Measurements from ENCODE around the gene KDM1B. TPM values are rescaled to one million over a fixed set of nuclear protein-coding genes. Genes with fewer than 3 reads are reported as not detected.
A peak's percentile ranks its signal among the peaks of the same experiment; 100 is the strongest.

Gene KDM1B
- polyA plus RNA-seq, 4 donors: 7.0 to 12.1 (median 9.6) TPM

- DNase-seq (no peak), FAIRE-seq (no peak)
- no peak overlapping the region for H3K27ac ChIP-seq (ENCODE audit: low read depth in 1 of 3, low read length in 2 of 3)
Measured at GRCh38 chr6:18234564-18234963, 79.3 kb downstream of the KDM1B start.

GRCh38 chr6:18235524-18235923, 80.3 kb downstream of the KDM1B start:
- no peaks in the 10 kb centered on the region for H3K4me1 ChIP-seq (ENCODE audit: control insufficient read depth in 3 of 3, insufficient read depth in 2 of 3, low read depth in 1 of 3, low read length in 2 of 3)
- no peaks in the 10 kb centered on the region for H3K27me3 ChIP-seq (ENCODE audit: control insufficient read depth in 3 of 3, insufficient read depth in 3 of 3, low read length in 3 of 3)
- no peak overlapping the region for H3K4me3 ChIP-seq (ENCODE audit: low read depth in 1 of 3, low read length in 3 of 3)
- FAIRE-seq: no peak
- WGBS, 3 donors: 86 to 97% (median 97%) methylated on average over 3 of the region's 3 CpGs
- no peak overlapping the region for H3K27ac ChIP-seq (ENCODE audit: low read depth in 1 of 3, low read length in 2 of 3)
- DNase-seq: no peak
- peaks cover 0 to 6% of the 10 kb centered on the region in 2 donors for H3K9me3 ChIP-seq (ENCODE audit: control insufficient read depth in 2 of 2, insufficient read depth in 1 of 2, low read depth in 1 of 2, low read length in 1 of 2)
- peaks cover 6 to 21% (median 16%) of the 10 kb centered on the region in 3 donors for H3K36me3 ChIP-seq (ENCODE audit: control insufficient read depth in 3 of 3, insufficient read depth in 2 of 3, low read depth in 1 of 3, low read length in 3 of 3)

More at GRCh38 chr6:18234564-18234963, 79.3 kb downstream of the KDM1B start:
- Histone ChIP-seq H3K27me3 (ENCODE audit: control insufficient read depth in 3 of 3, insufficient read depth in 3 of 3, low read length in 3 of 3) (no peaks in the 10 kb centered on the region), H3K4me1 (ENCODE audit: control insufficient read depth in 3 of 3, insufficient read depth in 2 of 3, low read depth in 1 of 3, low read length in 2 of 3) (no peaks in the 10 kb centered on the region), H3K4me3 (ENCODE audit: low read depth in 1 of 3, low read length in 3 of 3) (no peak overlapping the region), H3K36me3 (ENCODE audit: control insufficient read depth in 3 of 3, insufficient read depth in 2 of 3, low read depth in 1 of 3, low read length in 3 of 3) (peaks cover 6 to 21% (median 16%) of the 10 kb centered on the region in 3 donors), H3K9me3 (ENCODE audit: control insufficient read depth in 2 of 2, insufficient read depth in 1 of 2, low read depth in 1 of 2, low read length in 1 of 2) (peaks cover 0 to 9% of the 10 kb centered on the region in 2 donors)
- WGBS, 3 donors: 89 to 97% (median 92%) methylated on average over 1 of the region's 1 CpG

DNA sequence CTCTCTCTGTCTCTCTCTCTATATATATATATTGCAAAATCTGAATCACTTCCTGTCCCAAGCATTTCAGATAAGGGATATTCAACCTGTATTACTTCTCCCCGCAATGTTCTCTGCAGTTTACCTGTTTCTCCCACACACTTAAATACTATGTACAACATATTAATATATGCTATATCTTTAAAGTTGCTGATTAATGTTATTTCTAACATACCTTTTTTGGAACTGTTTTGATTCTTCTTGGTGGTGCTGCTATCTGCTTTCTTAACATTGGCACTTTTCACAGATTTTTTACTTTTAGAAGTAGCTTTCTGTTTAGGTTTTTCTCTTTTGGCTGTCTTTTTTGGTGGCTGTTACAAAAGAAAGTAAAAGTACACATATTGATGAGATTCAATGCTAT, 81.9 kb downstream of the KDM1B start:
- H3K27me3 ChIP-seq (ENCODE audit: control insufficient read depth in 3 of 3, insufficient read depth in 3 of 3, low read length in 3 of 3): no peaks in the 10 kb centered on the region
- no peaks in the 10 kb centered on the region for H3K4me1 ChIP-seq (ENCODE audit: control insufficient read depth in 3 of 3, insufficient read depth in 2 of 3, low read depth in 1 of 3, low read length in 2 of 3)
- H3K27ac ChIP-seq (ENCODE audit: low read depth in 1 of 3, low read length in 2 of 3): no peak overlapping the region
- DNase-seq (no peak), FAIRE-seq (no peak)
- H3K36me3 ChIP-seq (ENCODE audit: control insufficient read depth in 3 of 3, insufficient read depth in 2 of 3, low read depth in 1 of 3, low read length in 3 of 3): peaks cover 5 to 23% (median 16%) of the 10 kb centered on the region in 3 donors
- no peak overlapping the region for H3K4me3 ChIP-seq (ENCODE audit: low read depth in 1 of 3, low read length in 3 of 3)
- 92 to 97% (median 97%) methylated on average over 1 of the region's 1 CpG for WGBS, 3 donors
- peaks cover 0 to 4% of the 10 kb centered on the region in 2 donors for H3K9me3 ChIP-seq (ENCODE audit: control insufficient read depth in 2 of 2, insufficient read depth in 1 of 2, low read depth in 1 of 2, low read length in 1 of 2)

- no peaks in the 10 kb centered on the region for H3K27me3 ChIP-seq (ENCODE audit: control insufficient read depth in 3 of 3, insufficient read depth in 3 of 3, low read length in 3 of 3)
- H3K36me3 ChIP-seq (ENCODE audit: control insufficient read depth in 3 of 3, insufficient read depth in 2 of 3, low read depth in 1 of 3, low read length in 3 of 3): peaks cover 2 to 26% (median 11%) of the 10 kb centered on the region in 3 donors
- H3K4me3 ChIP-seq (ENCODE audit: low read depth in 1 of 3, low read length in 3 of 3): no peak overlapping the region
- FAIRE-seq (no peak), DNase-seq (no peak)
- H3K27ac ChIP-seq (ENCODE audit: low read depth in 1 of 3, low read length in 2 of 3): no peak overlapping the region
- WGBS, 3 donors: 65 to 71% (median 70%) methylated on average over 2 of the region's 2 CpGs
- peaks cover 0 to 4% of the 10 kb centered on the region in 2 donors for H3K9me3 ChIP-seq (ENCODE audit: control insufficient read depth in 2 of 2, insufficient read depth in 1 of 2, low read depth in 1 of 2, low read length in 1 of 2)
- peaks cover 0 to 6% (median 0%) of the 10 kb centered on the region in 3 donors for H3K4me1 ChIP-seq (ENCODE audit: control insufficient read depth in 3 of 3, insufficient read depth in 2 of 3, low read depth in 1 of 3, low read length in 2 of 3)
Measured at GRCh38 chr6:18240230-18240629, 85.0 kb downstream of the KDM1B start.

- DNase-seq (no peak), FAIRE-seq (no peak)
- no peak overlapping the region for H3K27ac ChIP-seq (ENCODE audit: low read depth in 1 of 3, low read length in 2 of 3)
- H3K4me3 ChIP-seq (ENCODE audit: low read depth in 1 of 3, low read length in 3 of 3): no peak overlapping the region
- peaks cover 0 to 6% (median 0%) of the 10 kb centered on the region in 3 donors for H3K4me1 ChIP-seq (ENCODE audit: control insufficient read depth in 3 of 3, insufficient read depth in 2 of 3, low read depth in 1 of 3, low read length in 2 of 3)
- H3K9me3 ChIP-seq (ENCODE audit: control insufficient read depth in 2 of 2, insufficient read depth in 1 of 2, low read depth in 1 of 2, low read length in 1 of 2): no peaks in the 10 kb centered on the region
- H3K27me3 ChIP-seq (ENCODE audit: control insufficient read depth in 3 of 3, insufficient read depth in 3 of 3, low read length in 3 of 3): no peaks in the 10 kb centered on the region
- peaks cover 4 to 25% (median 9%) of the 10 kb centered on the region in 3 donors for H3K36me3 ChIP-seq (ENCODE audit: control insufficient read depth in 3 of 3, insufficient read depth in 2 of 3, low read depth in 1 of 3, low read length in 3 of 3)
- 36 to 50% (median 44%) methylated on average over 1 of the region's 1 CpG for WGBS, 3 donors
Measured at GRCh38 chr6:18241208-18242038, 86.2 kb downstream of the KDM1B start.

DNA sequence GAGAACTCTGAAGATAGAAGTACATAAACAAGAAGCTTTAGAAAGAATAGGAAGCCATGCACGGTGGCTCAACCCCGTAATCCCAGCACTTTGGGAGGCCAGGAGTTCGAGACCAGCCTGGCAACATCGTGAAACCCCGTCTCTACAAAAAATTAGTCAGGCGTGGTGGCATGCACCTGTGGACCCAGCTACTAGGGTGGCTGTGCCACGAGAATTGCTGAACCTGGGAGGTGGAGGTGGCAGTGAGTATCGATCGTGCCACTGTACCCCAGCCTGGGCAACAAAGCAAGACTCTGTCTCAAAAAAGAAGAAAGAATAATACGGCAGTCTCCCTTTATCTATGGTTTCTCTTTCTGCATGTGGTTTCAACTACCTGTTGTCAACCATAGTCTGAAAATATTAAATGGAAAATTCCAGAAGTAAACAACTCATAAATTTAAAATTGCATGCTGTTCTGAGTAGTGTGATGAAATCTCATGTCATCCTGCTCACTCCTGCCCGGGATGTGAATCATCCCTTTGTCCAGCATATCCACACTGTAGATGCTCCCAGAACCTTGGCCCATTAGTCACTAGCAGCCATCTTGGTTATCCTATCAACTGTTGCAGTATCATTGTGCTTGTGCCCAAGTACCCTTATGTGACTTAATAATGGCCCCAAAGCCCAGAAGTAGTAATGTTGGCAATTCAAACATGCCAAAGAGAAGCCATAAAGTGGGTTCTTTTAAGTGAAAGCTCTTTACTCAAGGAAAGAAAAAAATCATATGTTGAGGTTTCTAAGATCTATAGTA, 87.0 kb downstream of the KDM1B start:
- FAIRE-seq (no peak), DNase-seq (no peak)
- Histone ChIP-seq H3K4me3 (ENCODE audit: low read depth in 1 of 3, low read length in 3 of 3) (no peak overlapping the region), H3K27ac (ENCODE audit: low read depth in 1 of 3, low read length in 2 of 3) (no peak overlapping the region), H3K36me3 (ENCODE audit: control insufficient read depth in 3 of 3, insufficient read depth in 2 of 3, low read depth in 1 of 3, low read length in 3 of 3) (peaks cover 4 to 22% (median 6%) of the 10 kb centered on the region in 3 donors), H3K27me3 (ENCODE audit: control insufficient read depth in 3 of 3, insufficient read depth in 3 of 3, low read length in 3 of 3) (no peaks in the 10 kb centered on the region), H3K9me3 (ENCODE audit: control insufficient read depth in 2 of 2, insufficient read depth in 1 of 2, low read depth in 1 of 2, low read length in 1 of 2) (no peaks in the 10 kb centered on the region), H3K4me1 (ENCODE audit: control insufficient read depth in 3 of 3, insufficient read depth in 2 of 3, low read depth in 1 of 3, low read length in 2 of 3) (peaks cover 0 to 6% (median 0%) of the 10 kb centered on the region in 3 donors)
- 82 to 94% (median 91%) methylated on average over 11 of the region's 11 CpGs for WGBS, 3 donors

DNA sequence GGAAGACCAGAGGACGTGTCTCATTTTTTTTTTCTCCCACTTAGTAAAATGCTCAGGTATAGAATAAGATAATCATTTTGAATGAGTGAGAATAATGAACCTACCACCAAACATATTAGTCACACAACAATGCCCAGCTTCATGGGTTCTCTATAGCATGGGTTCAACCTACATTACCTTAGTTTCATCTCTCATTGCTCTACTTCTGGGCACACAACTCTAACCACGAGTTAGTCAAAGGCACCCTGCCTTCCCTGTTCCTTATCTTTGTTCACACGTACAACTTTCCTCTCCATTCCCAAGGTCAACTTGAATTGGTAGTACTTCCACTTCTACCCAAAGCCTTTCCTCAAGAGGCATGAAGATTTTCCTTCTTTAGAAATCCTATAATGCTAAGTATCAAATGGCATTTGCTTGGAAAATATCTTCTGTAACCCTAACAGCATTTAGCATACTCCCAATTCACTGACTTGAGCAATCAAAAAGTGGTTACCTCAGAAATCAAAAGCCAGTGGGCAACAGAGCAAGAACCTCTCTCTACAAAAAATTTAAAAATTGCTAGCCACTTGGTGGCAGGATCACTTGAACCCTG, 88.2 kb downstream of the KDM1B start:
- no peaks in the 10 kb centered on the region for H3K9me3 ChIP-seq (ENCODE audit: control insufficient read depth in 2 of 2, insufficient read depth in 1 of 2, low read depth in 1 of 2, low read length in 1 of 2)
- peak; percentile 15 to 53 for DNase-seq
- peaks cover 4 to 15% (median 5%) of the 10 kb centered on the region in 3 donors for H3K36me3 ChIP-seq (ENCODE audit: control insufficient read depth in 3 of 3, insufficient read depth in 2 of 3, low read depth in 1 of 3, low read length in 3 of 3)
- H3K27me3 ChIP-seq (ENCODE audit: control insufficient read depth in 3 of 3, insufficient read depth in 3 of 3, low read length in 3 of 3): no peaks in the 10 kb centered on the region
- no peak overlapping the region for H3K27ac ChIP-seq (ENCODE audit: low read depth in 1 of 3, low read length in 2 of 3)
- no peak for FAIRE-seq
- H3K4me1 ChIP-seq (ENCODE audit: control insufficient read depth in 3 of 3, insufficient read depth in 2 of 3, low read depth in 1 of 3, low read length in 2 of 3): peaks cover 0 to 6% (median 0%) of the 10 kb centered on the region in 3 donors
- 44 to 68% (median 48%) methylated on average over 3 of the region's 3 CpGs for WGBS, 3 donors
- no peak overlapping the region for H3K4me3 ChIP-seq (ENCODE audit: low read depth in 1 of 3, low read length in 3 of 3)

DNA sequence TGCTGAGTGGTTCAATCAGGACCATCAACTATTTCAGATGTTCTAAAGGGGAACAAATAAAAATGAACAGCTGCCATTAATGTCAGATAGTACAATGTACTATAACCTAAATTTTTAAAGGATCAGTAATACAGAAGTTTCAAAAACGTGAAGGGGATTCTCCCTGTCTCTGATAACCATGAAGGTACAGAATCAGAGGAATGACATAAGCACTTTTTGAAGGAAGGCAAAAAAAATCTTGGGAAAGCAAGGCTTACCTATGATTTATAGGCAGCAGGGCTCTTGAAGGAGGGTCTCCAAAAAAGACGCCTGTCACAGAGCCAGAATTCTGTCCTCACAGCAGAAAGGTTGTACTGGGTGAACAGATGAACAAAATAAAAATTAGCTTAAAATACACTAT, 89.0 kb downstream of the KDM1B start:
- no peaks in the 10 kb centered on the region for H3K9me3 ChIP-seq (ENCODE audit: control insufficient read depth in 2 of 2, insufficient read depth in 1 of 2, low read depth in 1 of 2, low read length in 1 of 2)
- H3K4me1 ChIP-seq (ENCODE audit: control insufficient read depth in 3 of 3, insufficient read depth in 2 of 3, low read depth in 1 of 3, low read length in 2 of 3): peaks cover 0 to 6% (median 0%) of the 10 kb centered on the region in 3 donors
- no peaks in the 10 kb centered on the region for H3K27me3 ChIP-seq (ENCODE audit: control insufficient read depth in 3 of 3, insufficient read depth in 3 of 3, low read length in 3 of 3)
- FAIRE-seq (no peak), DNase-seq (no peak)
- peaks cover 4 to 10% (median 8%) of the 10 kb centered on the region in 3 donors for H3K36me3 ChIP-seq (ENCODE audit: control insufficient read depth in 3 of 3, insufficient read depth in 2 of 3, low read depth in 1 of 3, low read length in 3 of 3)
- no peak overlapping the region for H3K27ac ChIP-seq (ENCODE audit: low read depth in 1 of 3, low read length in 2 of 3)
- WGBS, 3 donors: 85 to 90% (median 89%) methylated on average over 2 of the region's 2 CpGs
- no peak overlapping the region for H3K4me3 ChIP-seq (ENCODE audit: low read depth in 1 of 3, low read length in 3 of 3)

All from small intestine (tissue), 7 donors.